Liver (tissue), 9 donors: Measurements from ENCODE around the gene FFAR1. TPM values are rescaled to one million over a fixed set of nuclear protein-coding genes. Genes with fewer than 3 reads are reported as not detected.

ENCODE experiments used
- DNase-seq: peaks from one replicate; pipeline ENCODE4 v3.0.0-alpha.2; 2017; ENCODE audit warnings: low spot score
- H3K27ac ChIP-seq, 2 donors: one replicate each; pipeline ENCODE4 v1.7.0; 2013; ENCODE audit warnings: inconsistent platforms in 2 of 2, low read length in 2 of 2, control low read depth in 1 of 2, low read depth in 1 of 2, mild to moderate bottlenecking in 1 of 2
- H3K27me3 ChIP-seq, 4 donors: one replicate each; pipeline versions ENCODE4 v1.6.1 to v1.7.0; 2013; ENCODE audit warnings: low read length in 3 of 4, inconsistent platforms in 1 of 4, mild to moderate bottlenecking in 1 of 4, moderate library complexity in 1 of 4; ENCODE audit not compliant: control insufficient read depth in 4 of 4, insufficient read depth in 4 of 4
- H3K36me3 ChIP-seq, 4 donors: one replicate each; pipeline versions ENCODE4 v1.6.1 to v1.7.0; 2013; ENCODE audit warnings: low read length in 3 of 4, mild to moderate bottlenecking in 3 of 4, low read depth in 1 of 4, moderate library complexity in 1 of 4; ENCODE audit not compliant: control insufficient read depth in 4 of 4, insufficient read depth in 3 of 4
- H3K4me1 ChIP-seq, 4 donors: one replicate each; pipeline versions ENCODE4 v1.6.1 to v1.7.0; 2013; ENCODE audit warnings: low read length in 3 of 4, mild to moderate bottlenecking in 3 of 4, moderate library complexity in 1 of 4; ENCODE audit not compliant: control insufficient read depth in 4 of 4, insufficient read depth in 4 of 4
- H3K4me3 ChIP-seq, 3 donors: one replicate each; pipeline versions ENCODE4 v1.6.1 to v1.7.0; 2013; ENCODE audit warnings: low read length in 3 of 3, control low read depth in 1 of 3, low read depth in 1 of 3, mild to moderate bottlenecking in 1 of 3
- H3K9ac ChIP-seq, 2 donors: one replicate each; pipeline ENCODE4 v1.7.0; 2013; ENCODE audit warnings: low read length in 2 of 2, mild to moderate bottlenecking in 2 of 2, moderate library complexity in 2 of 2, control low read depth in 1 of 2, low read depth in 1 of 2
- H3K9me3 ChIP-seq, 4 donors: one replicate each; pipeline versions ENCODE4 v1.6.1 to v1.7.0; 2013; ENCODE audit warnings: low read length in 3 of 4; ENCODE audit not compliant: control insufficient read depth in 4 of 4
- ATF3 ChIP-seq: IDR thresholded peaks from 2 replicates; pipeline ENCODE4 v1.6.1; 2016; ENCODE audit warnings: antibody characterized with exemption
- CTCF ChIP-seq: fragments of 150-350 bp; IDR thresholded peaks from 2 replicates; pipeline ENCODE4 v1.5.1; 2017; ENCODE audit warnings: improper control_type of control experiment, low read depth, low read length; ENCODE audit not compliant: missing input control
- EGR1 ChIP-seq, 2 donors: IDR thresholded peaks; 2 replicates each; pipeline ENCODE4 v1.6.1; 2016 to 2018; ENCODE audit warnings: antibody characterized with exemption in 2 of 2, low read depth in 2 of 2
- FOXA1 ChIP-seq: IDR thresholded peaks from 2 replicates; pipeline ENCODE4 v1.6.1; 2016; ENCODE audit warnings: antibody characterized with exemption
- FOXA2 ChIP-seq: IDR thresholded peaks from 2 replicates; pipeline ENCODE4 v1.6.1; 2016; ENCODE audit warnings: antibody characterized with exemption
- GABPA ChIP-seq, 2 donors: IDR thresholded peaks in 1 of 2; conservative IDR thresholded peaks in 1 of 2; 2 replicates each; pipeline ENCODE4 v1.6.1; 2016; ENCODE audit warnings: antibody characterized with exemption in 2 of 2, mild to moderate bottlenecking in 1 of 2, moderate library complexity in 1 of 2
- HNF4A ChIP-seq, 2 donors: conservative IDR thresholded peaks; 2 replicates each; pipeline ENCODE4 v1.6.1; 2016; ENCODE audit warnings: antibody characterized with exemption in 2 of 2, mild to moderate bottlenecking in 2 of 2
- HNF4G ChIP-seq: IDR thresholded peaks from 2 replicates; pipeline ENCODE4 v1.6.1; 2016; ENCODE audit warnings: antibody characterized with exemption
- JUND ChIP-seq, 2 donors: IDR thresholded peaks; 2 replicates each; pipeline ENCODE4 v1.6.1; 2016; ENCODE audit warnings: antibody characterized with exemption in 2 of 2
- MAX ChIP-seq: IDR thresholded peaks from 2 replicates; pipeline ENCODE4 v1.6.1; 2016; ENCODE audit warnings: antibody characterized with exemption
- NR2F2 ChIP-seq: IDR thresholded peaks from 2 replicates; pipeline ENCODE4 v1.6.1; 2016; ENCODE audit warnings: antibody characterized with exemption
- RAD21 ChIP-seq, 2 donors: IDR thresholded peaks; 2 replicates each; pipeline ENCODE4 v1.6.1; 2016; ENCODE audit warnings: antibody characterized with exemption in 2 of 2, mild to moderate bottlenecking in 2 of 2
- REST ChIP-seq: IDR thresholded peaks from 2 replicates; pipeline ENCODE4 v1.6.1; 2016; ENCODE audit warnings: antibody characterized with exemption, mild to moderate bottlenecking
- RXRA ChIP-seq, 2 donors: IDR thresholded peaks; 2 replicates each; pipeline ENCODE4 v1.6.1; 2017 to 2018; ENCODE audit warnings: antibody characterized with exemption in 2 of 2, mild to moderate bottlenecking in 1 of 2
- SP1 ChIP-seq: IDR thresholded peaks from 2 replicates; pipeline ENCODE4 v1.6.1; 2018; ENCODE audit warnings: antibody characterized with exemption, mild to moderate bottlenecking
- TAF1 ChIP-seq: conservative IDR thresholded peaks from 2 replicates; pipeline ENCODE4 v1.6.1; 2016; ENCODE audit warnings: antibody characterized with exemption, mild to moderate bottlenecking
- YY1 ChIP-seq: IDR thresholded peaks from 2 replicates; pipeline ENCODE4 v1.6.1; 2016; ENCODE audit warnings: antibody characterized with exemption, mild to moderate bottlenecking
- ZBTB33 ChIP-seq: IDR thresholded peaks from 2 replicates; pipeline ENCODE4 v1.6.1; 2016; ENCODE audit warnings: antibody characterized with exemption
- WGBS: extraction: QIAGEN DNeasy Blood & Tissue Kit; methylation state at CpG from one replicate; pipeline ENCODE4 v1.1.7; 2013; 5-methylcytosine and 5-hydroxymethylcytosine counted together
- polyA plus RNA-seq, 2 donors: library from polyadenylated mRNA; stranded (reverse) in 1 of 2; unstranded in 1 of 2; fragments of 200-250 nt in 1 of 2; fragments of >200 nt in 1 of 2; fragmentation: Nextera tagmentation in 1 of 2; extraction: Ambion mirVana in 1 of 2; gene quantifications; one replicate each; pipeline versions ENCODE4 v1.2.1 to v1.2.3, GENCODE V29; 2013 to 2015
- total RNA-seq, 2 donors: library from RNA; depleted of rRNA; stranded (reverse); fragments of >200 nt; gene quantifications; one replicate each; pipeline ENCODE4 v1.2.3, GENCODE V29; 2014
- donor health status: healthy.
- donor health status: healthy.
- donor health status: healthy.
- donor health status: healthy.
- donor health status: healthy.

FFAR1 gene
- total and polyA plus RNA-seq, 4 donors, result not detected

GRCh38 chr19:35314031-35314430 lies 33.7 kb upstream of the FFAR1 start:
- Histone ChIP-seq H3K27ac (no peak overlapping the region), H3K9ac (no peak overlapping the region), H3K9me3 (no peaks in the 10 kb centered on the region), H3K36me3 (no peaks in the 10 kb centered on the region), H3K27me3 (no peaks in the 10 kb centered on the region), H3K4me1 (peaks cover 0 to 4% (median under 1%) of the 10 kb centered on the region in 4 donors), H3K4me3 (no peak overlapping the region)
- DNase-seq, result no peak
- TF ChIP-seq JUND (IDR thresholded peaks at IDR 0.05) (no peak), YY1 (no peak), RAD21 (IDR thresholded peaks at IDR 0.05) (no peak), EGR1 (IDR thresholded peaks at IDR 0.05; ENCODE audit: low read depth in 2 of 2) (no peak), SP1 (no peak), NR2F2 (no peak), HNF4G (no peak), GABPA (IDR thresholded peaks at IDR 0.05 in 1 of 2, conservative IDR thresholded peaks at IDR 0.05 in 1 of 2) (no peak), RXRA (IDR thresholded peaks at IDR 0.05) (no peak), ATF3 (no peak), MAX (no peak), CTCF (no peak), FOXA2 (no peak), ZBTB33 (no peak), FOXA1 (no peak), TAF1 (no peak), REST (no peak), HNF4A (conservative IDR thresholded peaks at IDR 0.05) (no peak)
- 93% methylated on average over 8 of the region's 8 CpGs for WGBS
